DND-41 (cell line): ENCODE data around the gene TTLL6.

Source experiments
- ATAC-seq: fragments of 200-7000 bp; cut with Tn5 transposase; 3 replicates; pipeline ENCODE4 v1.9.1; 2021; ENCODE audit warnings: low read depth; ENCODE audit not compliant: insufficient read depth
- DNase-seq: peaks from one replicate; pipeline ENCODE4 v3.0.0-alpha.2; 2020
- H2AFZ ChIP-seq: 2 replicates; pipeline ENCODE4 v1.6.0; 2012; ENCODE audit warnings: low read depth, low read length
- H3K27ac ChIP-seq: 2 replicates; pipeline ENCODE4 v1.5.1; 2012; ENCODE audit warnings: low read length, inconsistent platforms
- H3K27me3 ChIP-seq: fragments of 200-600 bp; sonication (generic); 2 replicates; pipeline ENCODE4 v1.6.0; 2012; ENCODE audit warnings: low read length, mild to moderate bottlenecking, inconsistent platforms; ENCODE audit not compliant: insufficient read depth, poor library complexity
- H3K36me3 ChIP-seq: 2 replicates; pipeline ENCODE4 v1.5.1; 2012; ENCODE audit warnings: low read length, inconsistent platforms; ENCODE audit not compliant: insufficient read depth
- H3K4me1 ChIP-seq: 2 replicates; pipeline ENCODE4 v1.5.1; 2012; ENCODE audit warnings: mild to moderate bottlenecking, low read length; ENCODE audit not compliant: insufficient read depth
- H3K4me2 ChIP-seq: 2 replicates; pipeline ENCODE4 v1.6.0; 2012; ENCODE audit warnings: mild to moderate bottlenecking, moderate library complexity, low read length, inconsistent platforms; ENCODE audit not compliant: insufficient read depth
- H3K4me3 ChIP-seq, 2 experiments: fragments of 200-600 bp in 1 of 2; shearing (Covaris generic) in 1 of 2; 2 replicates each; pipeline ENCODE4 v1.5.1; 2012 to 2016; ENCODE audit warnings: inconsistent platforms in 2 of 2, low read length in 2 of 2, mild to moderate bottlenecking in 2 of 2, low read depth in 1 of 2, moderate library complexity in 1 of 2
- H3K79me2 ChIP-seq: 2 replicates; pipeline ENCODE4 v1.6.0; 2012; ENCODE audit warnings: low read length, inconsistent platforms; ENCODE audit not compliant: insufficient read depth
- H3K9ac ChIP-seq: 2 replicates; pipeline ENCODE4 v1.6.0; 2012; ENCODE audit warnings: low read depth, mild to moderate bottlenecking, inconsistent platforms, low read length, moderate library complexity
- H3K9me3 ChIP-seq: 2 replicates; pipeline ENCODE4 v1.5.1; 2012; ENCODE audit warnings: low read length, moderate library complexity, mild to moderate bottlenecking, inconsistent platforms; ENCODE audit not compliant: insufficient read depth, severe bottlenecking
- H4K20me1 ChIP-seq: 2 replicates; pipeline ENCODE4 v1.6.0; 2012; ENCODE audit warnings: low read length; ENCODE audit not compliant: insufficient read depth
- EZH2 ChIP-seq: IDR thresholded peaks from 3 replicates; pipeline ENCODE4 v1.6.1; 2012; ENCODE audit warnings: borderline replicate concordance, low read depth, mild to moderate bottlenecking, moderate library complexity, low read length, inconsistent platforms; ENCODE audit not compliant: severe bottlenecking
- TF ChIP-seq, protein P1 (sequence below): IDR thresholded peaks from 2 replicates; pipeline ENCODE4 v1.5.1; 2012; ENCODE audit warnings: borderline replicate concordance, low read length, moderate library complexity, mild to moderate bottlenecking; ENCODE audit not compliant: poor library complexity, severe bottlenecking; ENCODE audit errors: extremely low read depth

The TTLL6 gene

DNA sequence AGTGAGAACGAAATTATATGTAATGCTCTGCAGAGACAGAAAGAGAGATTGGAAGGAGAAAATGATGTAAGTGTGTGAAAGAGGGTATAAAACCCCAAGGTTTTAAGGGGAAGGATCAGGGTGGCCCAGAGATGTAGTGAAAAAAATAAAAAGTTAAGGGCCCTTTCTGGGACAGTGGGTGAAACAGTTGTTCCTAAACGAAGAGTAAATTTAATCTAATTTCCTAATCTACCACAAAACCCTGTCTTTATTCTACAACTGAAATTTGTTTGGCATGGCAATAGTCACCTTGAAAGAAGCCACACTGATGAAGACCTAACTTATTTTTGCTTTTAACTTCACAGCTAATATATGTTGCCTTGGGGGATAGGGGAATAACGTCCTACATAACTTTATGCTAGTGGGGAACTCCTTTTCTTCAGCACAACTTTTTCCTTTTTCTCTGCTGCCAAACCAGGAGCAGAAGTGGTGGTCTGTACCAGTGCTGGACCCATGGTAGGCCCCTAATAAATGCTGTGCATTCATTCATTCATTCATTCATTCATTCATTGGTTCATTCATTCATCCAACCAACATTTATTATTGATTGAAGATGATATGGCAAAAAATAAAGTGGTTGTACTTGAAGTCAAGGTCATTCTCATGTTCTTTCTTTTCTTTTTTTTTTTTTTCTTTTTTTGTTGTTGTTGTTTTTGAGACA lies 39.2 kb upstream of the TTLL6 start:
- no peak overlapping the region for H3K4me3 ChIP-seq
- H3K4me2 ChIP-seq, result no peak overlapping the region
- peak overlapping the region; percentile 56; the same call in 1 of the 2 replicates for H3K27ac ChIP-seq
- TF ChIP-seq, protein P1, sequence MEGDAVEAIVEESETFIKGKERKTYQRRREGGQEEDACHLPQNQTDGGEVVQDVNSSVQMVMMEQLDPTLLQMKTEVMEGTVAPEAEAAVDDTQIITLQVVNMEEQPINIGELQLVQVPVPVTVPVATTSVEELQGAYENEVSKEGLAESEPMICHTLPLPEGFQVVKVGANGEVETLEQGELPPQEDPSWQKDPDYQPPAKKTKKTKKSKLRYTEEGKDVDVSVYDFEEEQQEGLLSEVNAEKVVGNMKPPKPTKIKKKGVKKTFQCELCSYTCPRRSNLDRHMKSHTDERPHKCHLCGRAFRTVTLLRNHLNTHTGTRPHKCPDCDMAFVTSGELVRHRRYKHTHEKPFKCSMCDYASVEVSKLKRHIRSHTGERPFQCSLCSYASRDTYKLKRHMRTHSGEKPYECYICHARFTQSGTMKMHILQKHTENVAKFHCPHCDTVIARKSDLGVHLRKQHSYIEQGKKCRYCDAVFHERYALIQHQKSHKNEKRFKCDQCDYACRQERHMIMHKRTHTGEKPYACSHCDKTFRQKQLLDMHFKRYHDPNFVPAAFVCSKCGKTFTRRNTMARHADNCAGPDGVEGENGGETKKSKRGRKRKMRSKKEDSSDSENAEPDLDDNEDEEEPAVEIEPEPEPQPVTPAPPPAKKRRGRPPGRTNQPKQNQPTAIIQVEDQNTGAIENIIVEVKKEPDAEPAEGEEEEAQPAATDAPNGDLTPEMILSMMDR, result no peak
- no peak for TF ChIP-seq EZH2
- peaks cover 76% of the 10 kb centered on the region for H3K36me3 ChIP-seq
- H3K27me3 ChIP-seq, result no peaks in the 10 kb centered on the region
- DNase-seq (no peak), ATAC-seq (peak; percentile 64)
- H3K9ac ChIP-seq, result no peak overlapping the region
- H3K79me2 ChIP-seq, result no peaks in the 10 kb centered on the region
- H2AFZ ChIP-seq, result no peak overlapping the region
- peaks cover 22% of the 10 kb centered on the region for H3K4me1 ChIP-seq
- no peaks in the 10 kb centered on the region for H3K9me3 ChIP-seq
- H4K20me1 ChIP-seq, result no peaks in the 10 kb centered on the region

DNA sequence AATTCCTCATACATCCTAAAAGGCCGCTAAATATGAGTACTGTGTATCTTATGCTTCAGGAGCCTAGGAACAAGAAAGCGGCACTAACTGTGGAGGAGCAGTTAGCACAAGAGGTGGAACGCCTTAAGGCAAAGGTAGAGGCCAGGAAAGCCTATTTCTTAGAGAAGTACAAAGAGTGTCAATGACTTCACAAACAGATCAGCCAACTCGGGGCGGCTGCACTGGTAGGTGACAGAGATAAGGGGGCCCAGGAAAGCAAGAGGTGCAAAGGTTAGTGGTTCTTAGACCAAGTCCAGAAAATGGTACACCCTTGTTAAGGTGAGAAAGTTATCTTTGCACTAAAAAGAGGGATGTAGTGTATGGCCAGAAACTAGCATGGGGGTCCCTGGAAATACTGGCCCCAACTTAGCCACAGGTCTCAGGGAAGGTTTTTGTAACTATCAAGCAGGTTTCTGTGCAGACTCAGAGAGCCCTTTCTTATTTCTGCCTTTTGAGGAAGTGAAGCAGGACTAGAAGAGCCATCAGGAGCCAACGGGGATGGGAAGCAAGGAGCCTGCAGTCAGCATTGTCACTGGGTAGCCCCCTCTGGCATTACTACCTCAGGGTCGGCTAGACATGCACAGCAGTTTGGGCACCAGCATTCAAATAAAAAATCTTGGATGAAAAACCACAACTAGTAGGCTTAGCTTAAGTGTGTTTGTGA lies 37.9 kb upstream of the TTLL6 start:
- H3K4me3 ChIP-seq, result no peak overlapping the region
- no peak overlapping the region for H3K9ac ChIP-seq
- peaks cover 22% of the 10 kb centered on the region for H3K4me1 ChIP-seq
- no peak overlapping the region for H2AFZ ChIP-seq
- H3K27ac ChIP-seq, result peak overlapping the region; percentile 51; the same call in 1 of the 2 replicates
- DNase-seq (no peak), ATAC-seq (no peak)
- H3K36me3 ChIP-seq, result peaks cover 72% of the 10 kb centered on the region
- H3K4me2 ChIP-seq, result no peak overlapping the region
- H3K27me3 ChIP-seq, result no peaks in the 10 kb centered on the region
- no peaks in the 10 kb centered on the region for H3K9me3 ChIP-seq
- H4K20me1 ChIP-seq, result no peaks in the 10 kb centered on the region
- no peak for TF ChIP-seq EZH2
- TF ChIP-seq, protein P1, result no peak
- H3K79me2 ChIP-seq, result no peaks in the 10 kb centered on the region

DNA sequence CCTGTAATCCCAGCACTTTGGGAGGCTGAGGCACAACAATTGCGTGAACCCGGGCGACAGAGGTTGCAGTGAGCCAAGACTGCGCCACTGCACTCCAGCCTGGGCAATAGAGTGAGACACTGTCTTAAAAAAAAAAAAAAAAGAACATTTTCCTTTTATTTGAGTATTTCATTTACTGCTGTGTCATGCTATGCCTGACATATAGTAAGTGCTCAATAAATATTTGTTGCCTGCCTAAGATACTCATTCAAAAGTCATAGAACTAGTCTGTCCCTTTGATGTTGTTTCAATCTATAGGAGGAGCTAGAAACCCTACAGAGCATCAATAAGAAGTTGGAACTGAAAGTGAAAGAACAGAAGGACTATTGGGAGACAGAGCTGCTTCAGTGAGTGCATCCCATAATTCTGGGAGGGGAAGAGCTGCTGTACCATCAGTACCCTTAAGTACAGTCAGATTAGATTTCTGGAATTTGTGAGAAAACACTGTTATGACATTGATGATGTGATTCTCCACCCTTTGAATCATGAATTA lies 33.8 kb upstream of the TTLL6 start:
- Histone ChIP-seq H3K79me2 (no peaks in the 10 kb centered on the region), H2AFZ (no peak overlapping the region), H3K27me3 (no peaks in the 10 kb centered on the region), H3K36me3 (peaks cover 79% of the 10 kb centered on the region), H3K27ac (no peak overlapping the region), H3K4me2 (no peak overlapping the region), H3K4me1 (peaks cover 13% of the 10 kb centered on the region), H4K20me1 (no peaks in the 10 kb centered on the region), H3K9ac (no peak overlapping the region), H3K9me3 (no peaks in the 10 kb centered on the region), H3K4me3 (no peak overlapping the region)
- peak; percentile 93 for ATAC-seq
- DNase-seq, result no peak
- TF ChIP-seq EZH2, result no peak
- TF ChIP-seq, protein P1, result peak; percentile 5
